HG02885 (cell line): ENCODE data around the gene CRYBA4.

Experiments
- ATAC-seq: cut with Tn5 transposase; IDR thresholded peaks from one replicate; pipeline ENCODE4 v1.9.1; 2021; ENCODE audit warnings: mild to moderate bottlenecking; ENCODE audit not compliant: unreplicated experiment, poor library complexity

The CRYBA4 gene

GRCh38 chr22:26621663-26622062 is at the start of gene CRYBA4:
TSS of gene CRYBA4 (plus strand) at chr22:26621963. CDS start at chr22:26622597, 634 bp downstream.
- no peak for ATAC-seq

- no peak for ATAC-seq
These were observed 48.6 kb upstream of the CRYBA4 start for GRCh38 chr22:26573026-26573662.

- ATAC-seq = no peak
These were observed 47.6 kb upstream of the CRYBA4 start for GRCh38 chr22:26574001-26574723.

GRCh38 chr22:26576026-26576680 is 45.6 kb upstream of the CRYBA4 start:
- no peak for ATAC-seq

GRCh38 chr22:26577081-26577480 is 44.7 kb upstream of the CRYBA4 start:
- ATAC-seq = no peak

GRCh38 chr22:26579331-26579886 is 42.4 kb upstream of the CRYBA4 start:
- peak; percentile 67 for ATAC-seq

GRCh38 chr22:26580240-26580962 is 41.4 kb upstream of the CRYBA4 start:
- ATAC-seq = no peak

- ATAC-seq = no peak
These were observed 40.7 kb upstream of the CRYBA4 start for GRCh38 chr22:26581026-26581425.

GRCh38 chr22:26581633-26582168 is 40.1 kb upstream of the CRYBA4 start:
- ATAC-seq = no peak

- no peak for ATAC-seq
These were observed 37.8 kb upstream of the CRYBA4 start for GRCh38 chr22:26584010-26584409.

- no peak for ATAC-seq
These were observed 36.5 kb upstream of the CRYBA4 start for GRCh38 chr22:26585104-26585790.

- ATAC-seq = no peak
These were observed 35.0 kb upstream of the CRYBA4 start for GRCh38 chr22:26586556-26587325.

- no peak for ATAC-seq
These were observed 33.7 kb upstream of the CRYBA4 start for GRCh38 chr22:26587991-26588613.

GRCh38 chr22:26588729-26589366 is 32.9 kb upstream of the CRYBA4 start:
- no peak for ATAC-seq

- ATAC-seq = no peak
These were observed 32.4 kb upstream of the CRYBA4 start for GRCh38 chr22:26589367-26589844.

- peak; percentile 75 for ATAC-seq
These were observed 31.7 kb upstream of the CRYBA4 start, which contains the start of gene TPST2 for GRCh38 chr22:26589845-26590736. TSS of gene TPST2 (minus strand) at chr22:26590132. CDS start at chr22:26541630, 48,502 bp downstream.

- ATAC-seq = peak; percentile 48
These were observed 29.3 kb upstream of the CRYBA4 start for GRCh38 chr22:26592421-26592891.
